Muscle layer of duodenum (tissue), 2 donors: ENCODE data around the gene ZNF106.

Source experiments
- H3K27ac ChIP-seq: one replicate; pipeline ENCODE4 v1.7.0; 2013; ENCODE audit warnings: mild to moderate bottlenecking, low read length
- H3K27me3 ChIP-seq: one replicate; pipeline ENCODE4 v1.7.0; 2013; ENCODE audit warnings: low read depth, mild to moderate bottlenecking, control low read depth, low read length
- H3K36me3 ChIP-seq, 2 donors: one replicate each; pipeline ENCODE4 v1.7.0; 2013; ENCODE audit warnings: low read length in 2 of 2, control low read depth in 1 of 2, mild to moderate bottlenecking in 1 of 2; ENCODE audit not compliant: insufficient read depth in 2 of 2, control insufficient read depth in 1 of 2
- H3K4me1 ChIP-seq, 2 donors: one replicate each; pipeline ENCODE4 v1.7.0; 2013; ENCODE audit warnings: low read length in 2 of 2, mild to moderate bottlenecking in 2 of 2, control low read depth in 1 of 2, moderate library complexity in 1 of 2; ENCODE audit not compliant: insufficient read depth in 2 of 2, control insufficient read depth in 1 of 2
- H3K4me3 ChIP-seq, 2 donors: one replicate each; pipeline ENCODE4 v1.7.0; 2013; ENCODE audit warnings: low read length in 2 of 2, low read depth in 1 of 2, mild to moderate bottlenecking in 1 of 2
- H3K9me3 ChIP-seq, 2 donors: one replicate each; pipeline ENCODE4 v1.7.0; 2013; ENCODE audit warnings: low read length in 2 of 2, control low read depth in 1 of 2, mild to moderate bottlenecking in 1 of 2; ENCODE audit not compliant: control insufficient read depth in 1 of 2
- donor health status: healthy.

Gene ZNF106

DNA sequence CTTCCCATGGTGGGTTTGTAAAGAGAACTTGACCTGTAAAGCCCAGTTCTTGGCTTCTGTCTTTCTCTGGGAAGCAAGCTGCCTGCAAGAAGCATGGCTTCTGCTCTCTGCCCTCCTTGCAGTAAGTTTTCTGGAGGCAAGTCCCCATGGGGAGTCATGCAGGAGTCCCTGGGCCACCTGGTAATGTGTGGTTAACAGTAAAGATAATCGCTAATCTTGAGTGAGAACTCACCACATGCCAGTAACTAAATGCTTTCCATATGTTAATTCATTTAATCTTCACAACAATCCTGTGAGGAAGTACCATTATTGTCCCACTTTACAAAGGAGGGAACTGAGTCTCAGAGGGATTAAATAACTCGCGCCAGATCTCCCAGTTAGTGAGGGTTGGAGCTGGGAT is 127.5 kb downstream of the ZNF106 start:
- no peaks in the 10 kb centered on the region for H3K4me1 ChIP-seq
- no peak overlapping the region for H3K27ac ChIP-seq
- H3K36me3 ChIP-seq, result peaks cover 0 to 5% of the 10 kb centered on the region in 2 donors
- no peaks in the 10 kb centered on the region for H3K9me3 ChIP-seq
- no peak overlapping the region for H3K4me3 ChIP-seq
- H3K27me3 ChIP-seq, result no peaks in the 10 kb centered on the region
